Naive thymus-derived CD8-positive, alpha-beta T cell (primary cell): ENCODE data around the gene EID2B. TPM values are rescaled to one million over a fixed set of nuclear protein-coding genes. Genes with fewer than 3 reads are reported as not detected.

Experiments
- ATAC-seq, 2 donors: fragments of 150-1000 bp; cut with Tn5 transposase in 1 of 2; sonication (Bioruptor Pico), chemical (Tn5 transposase) in 1 of 2; 1 replicate in 1 of 2; 2 replicates in 1 of 2; pipeline ENCODE4 v1.10.0; 2021; ENCODE audit warnings: mild to moderate bottlenecking in 2 of 2, moderate library complexity in 2 of 2
- POLR2A ChIA-PET: fragments of 350-600 bp; sonication (Branson Sonifier 250); formaldehyde crosslinking; loops from one replicate; lab custom pipeline; 2021; ENCODE audit warnings: antibody characterized with exemption; lab: Charles Lee
- DNase-seq, 10 donors: peaks; one replicate each; pipeline versions ENCODE4 v3.0.0 to v3.0.0-alpha.2; 2020 to 2022
- H3K27ac Mint-ChIP-seq, 10 donors: one replicate each; pipeline ENCODE4 v1.8.0; 2020 to 2022; ENCODE audit warnings: mild to moderate bottlenecking in 10 of 10, mixed read lengths in 10 of 10, moderate library complexity in 4 of 10, inconsistent platforms in 1 of 10
- H3K27me3 Mint-ChIP-seq, 5 donors: one replicate each; pipeline ENCODE4 v1.8.0; 2021 to 2022; ENCODE audit warnings: mixed read lengths in 5 of 5
- H3K36me3 Mint-ChIP-seq, 3 donors: one replicate each; pipeline ENCODE4 v1.8.0; 2020 to 2022; ENCODE audit warnings: mixed read lengths in 3 of 3, mild to moderate bottlenecking in 2 of 3, inconsistent platforms in 1 of 3
- H3K4me1 Mint-ChIP-seq, 4 donors: one replicate each; pipeline ENCODE4 v1.8.0; 2021 to 2022; ENCODE audit warnings: mixed read lengths in 4 of 4
- H3K4me3 Mint-ChIP-seq, 10 donors: one replicate each; pipeline ENCODE4 v1.8.0; 2020 to 2022; ENCODE audit warnings: mild to moderate bottlenecking in 10 of 10, mixed read lengths in 10 of 10, moderate library complexity in 6 of 10, inconsistent platforms in 1 of 10
- H3K9me3 Mint-ChIP-seq, 9 donors: one replicate each; pipeline ENCODE4 v1.8.0; 2020 to 2022; ENCODE audit warnings: mixed read lengths in 9 of 9, mild to moderate bottlenecking in 3 of 9, inconsistent platforms in 1 of 9, moderate library complexity in 1 of 9
- polyA plus RNA-seq, 3 donors: library from polyadenylated mRNA; unstranded; fragments of 300-500 nt; fragmentation: Illumina TruSeq; gene quantifications; one replicate each; pipeline ENCODE4 v1.2.3, GENCODE V29; 2021
- total RNA-seq, 8 experiments: library from RNA in 2 of 8; stranded (reverse) in 2 of 8; gene quantifications; one replicate each; pipeline ENCODE4 v1.2.3 and lab custom pipeline; 2021 to 2026

EID2B gene
- total and polyA plus RNA-seq, 5 experiments from 2014 or later: 4.9 to 7.7 (median 6.4) TPM

DNA sequence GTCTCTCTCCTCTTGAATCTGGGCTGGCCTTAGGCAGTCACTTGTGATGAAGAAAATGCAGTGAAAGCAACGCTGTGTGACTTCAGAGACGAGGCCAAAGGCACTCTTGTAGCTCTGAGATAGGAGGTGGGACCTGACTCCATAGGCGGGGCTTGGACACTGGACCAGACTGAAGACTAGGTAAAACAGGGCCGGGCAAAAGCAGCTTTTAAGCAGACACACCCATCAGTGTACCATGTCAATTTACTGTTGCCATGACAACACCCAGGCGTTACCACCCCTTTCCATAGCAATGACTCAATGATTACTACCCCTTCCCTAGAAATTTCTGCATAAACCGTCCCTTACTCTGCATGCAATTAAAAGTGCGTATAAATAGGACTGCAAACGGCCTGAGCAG lies 13.9 kb upstream of the EID2B start:
- peak overlapping the region in 3 of 10 donors; percentile 8 to 34 (median 16) for H3K4me3 Mint-ChIP-seq
- H3K4me1 Mint-ChIP-seq: peaks cover 23 to 51% (median 46%) of the 10 kb centered on the region in 4 donors
- no peaks in the 10 kb centered on the region for H3K9me3 Mint-ChIP-seq
- ATAC-seq: no peak
- POLR2A ChIA-PET: interaction anchor here (3.5 kb wide), 1 partner anchor 111 kb away, joined by 13 read pairs; the partner anchor contains the start of gene RPS16
- no peaks in the 10 kb centered on the region for H3K36me3 Mint-ChIP-seq
- H3K27me3 Mint-ChIP-seq: no peaks in the 10 kb centered on the region
- DNase-seq: no peak
- H3K27ac Mint-ChIP-seq: peak overlapping the region in 4 of 10 donors; percentile 36 to 70 (median 52)

DNA sequence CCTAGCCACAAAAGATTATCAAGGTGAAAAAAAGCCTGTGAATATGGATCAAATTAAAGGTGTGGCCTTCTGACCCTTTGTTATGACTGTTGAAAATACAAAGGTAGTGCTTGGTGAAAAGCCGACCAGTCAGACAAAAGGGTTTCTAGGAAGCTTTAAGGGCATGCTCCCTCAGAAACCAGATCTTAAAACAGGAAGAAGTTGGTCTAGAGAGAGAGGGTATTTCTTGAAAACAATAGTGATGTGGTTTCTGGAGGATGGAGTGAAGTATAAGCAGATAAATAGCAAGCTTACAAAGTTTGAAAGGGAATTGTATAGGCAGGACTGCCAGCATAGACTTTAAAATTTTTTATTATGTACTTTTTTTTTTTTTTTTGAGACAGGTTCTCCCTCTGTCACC lies 12.3 kb upstream of the EID2B start:
- Mint-ChIP-seq H3K27ac (peak overlapping the region in 9 of 10 donors; percentile 75 to 88 (median 82)), H3K36me3 (no peaks in the 10 kb centered on the region), H3K4me1 (peaks cover 25 to 67% (median 56%) of the 10 kb centered on the region in 4 donors), H3K9me3 (no peaks in the 10 kb centered on the region), H3K27me3 (peaks cover 0 to 2% (median 0%) of the 10 kb centered on the region in 5 donors), H3K4me3 (peak overlapping the region; percentile 4 to 67 (median 59))
- peak; percentile 65 to 75 for ATAC-seq
- POLR2A ChIA-PET: interaction anchor here (0.6 to 3.5 kb wide), 9 partner anchors 9 to 899 kb away, joined by 3 to 13 read pairs (median 5); partner anchors contain the start of genes RPS16 and SAMD4B
- DNase-seq: peak in 3 of 10 donors; percentile 32 to 60 (median 52)

DNA sequence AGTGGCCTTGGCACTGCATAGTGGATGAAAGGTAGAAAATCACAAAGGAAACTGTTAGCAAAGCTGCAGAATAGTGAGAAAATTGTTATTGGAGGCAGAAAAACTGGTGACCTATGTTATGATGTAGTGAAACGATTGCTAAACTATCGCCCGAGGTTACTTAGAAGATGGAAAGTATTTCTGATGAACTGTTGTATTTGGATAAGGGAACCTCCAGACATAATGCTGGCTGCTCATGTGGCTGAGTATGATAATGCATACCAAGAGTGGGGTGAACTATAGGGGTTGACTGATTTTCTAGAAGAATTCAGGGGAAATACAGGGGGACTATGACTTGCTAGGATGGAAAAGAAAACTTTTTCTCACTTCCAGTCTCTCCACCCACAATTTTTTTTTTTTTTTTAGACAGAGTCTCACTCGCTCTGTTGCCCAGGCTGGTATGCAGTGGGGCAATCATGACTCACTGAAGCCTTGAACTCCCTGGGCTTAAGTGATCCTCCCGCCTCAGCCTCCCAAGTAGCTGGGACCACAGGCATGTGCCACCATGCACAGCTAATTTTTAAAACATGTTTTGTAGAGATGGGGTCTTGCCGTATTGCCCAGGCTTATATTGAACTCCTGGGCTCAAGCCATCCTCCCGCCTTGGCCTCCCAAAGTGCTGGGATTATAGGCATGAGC lies 11.7 kb upstream of the EID2B start:
- ATAC-seq (peak in 1 of 2 donors; percentile 18), DNase-seq (no peak)
- peaks cover 25 to 69% (median 57%) of the 10 kb centered on the region in 4 donors for H3K4me1 Mint-ChIP-seq
- H3K9me3 Mint-ChIP-seq: no peaks in the 10 kb centered on the region
- H3K4me3 Mint-ChIP-seq: peak overlapping the region; percentile 4 to 67 (median 59)
- H3K36me3 Mint-ChIP-seq: no peaks in the 10 kb centered on the region
- POLR2A ChIA-PET: interaction anchor here (0.6 to 3.5 kb wide), 9 partner anchors 8 to 899 kb away, joined by 3 to 13 read pairs (median 5); partner anchors contain the start of genes RPS16 and SAMD4B
- peak overlapping the region in 9 of 10 donors; percentile 75 to 88 (median 82) for H3K27ac Mint-ChIP-seq
- H3K27me3 Mint-ChIP-seq: peaks cover 0 to 2% (median 0%) of the 10 kb centered on the region in 5 donors

DNA sequence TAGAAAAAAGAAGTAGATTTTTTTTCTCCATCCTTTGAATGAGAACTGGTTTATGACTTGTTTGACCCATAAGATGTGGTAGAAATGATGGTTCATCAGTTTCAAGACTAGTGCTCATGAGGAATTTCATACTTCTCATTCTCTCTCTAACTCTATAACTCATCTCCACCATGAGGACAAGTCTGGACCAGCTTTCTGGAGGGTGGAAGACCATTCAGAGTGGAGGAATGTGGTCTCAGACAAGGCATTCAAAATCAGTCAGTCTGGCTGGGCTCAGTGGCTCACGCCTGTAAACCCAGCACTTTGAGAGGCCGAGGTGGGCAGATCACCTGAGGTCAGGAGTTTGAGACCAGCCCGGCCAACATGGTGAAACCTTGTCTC lies 10.8 kb upstream of the EID2B start:
- no peaks in the 10 kb centered on the region for H3K9me3 Mint-ChIP-seq
- peaks cover 28 to 78% (median 65%) of the 10 kb centered on the region in 4 donors for H3K4me1 Mint-ChIP-seq
- ATAC-seq (no peak), DNase-seq (no peak)
- POLR2A ChIA-PET: interaction anchor here (3.5 kb wide), 1 partner anchor 108 kb away, joined by 13 read pairs; the partner anchor contains the start of gene RPS16
- H3K27me3 Mint-ChIP-seq: peaks cover 0 to 2% (median 0%) of the 10 kb centered on the region in 5 donors
- H3K27ac Mint-ChIP-seq: peak overlapping the region in 5 of 10 donors; percentile 9 to 82 (median 56)
- H3K36me3 Mint-ChIP-seq: peaks cover 0 to under 1% (median 0%) of the 10 kb centered on the region in 3 donors
- H3K4me3 Mint-ChIP-seq: peak overlapping the region in 2 of 10 donors; percentile 7 to 22

DNA sequence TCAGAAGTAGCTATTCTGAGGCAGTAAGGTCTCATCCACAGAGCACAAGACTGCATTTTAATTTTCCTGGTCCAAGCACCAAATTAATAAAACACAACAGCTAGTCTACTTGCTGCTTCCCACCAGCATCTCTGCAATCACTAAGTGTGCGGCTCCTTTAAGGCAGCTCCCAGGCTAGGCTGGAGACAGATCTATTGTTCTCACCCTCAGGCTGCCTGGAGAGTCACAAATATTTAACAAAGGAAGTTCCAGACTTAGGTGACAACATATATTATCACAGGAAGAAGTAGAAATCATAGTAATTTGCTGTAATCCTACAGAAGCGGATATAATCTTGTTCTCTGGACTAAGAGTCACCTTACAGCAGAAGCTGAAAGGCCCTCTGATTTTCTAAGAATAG lies 9.6 kb upstream of the EID2B start:
- DNase-seq: no peak
- peaks cover 0 to 7% (median 0%) of the 10 kb centered on the region in 3 donors for H3K36me3 Mint-ChIP-seq
- peaks cover 0 to 2% (median 0%) of the 10 kb centered on the region in 5 donors for H3K27me3 Mint-ChIP-seq
- H3K4me3 Mint-ChIP-seq: peak overlapping the region in 2 of 10 donors; percentile 1 to 11
- no peaks in the 10 kb centered on the region for H3K9me3 Mint-ChIP-seq
- peaks cover 32 to 87% (median 77%) of the 10 kb centered on the region in 4 donors for H3K4me1 Mint-ChIP-seq
- peak overlapping the region in 9 of 10 donors; percentile 22 to 90 (median 75) for H3K27ac Mint-ChIP-seq
- ATAC-seq: no peak
- POLR2A ChIA-PET: interaction anchor here (1.1 kb wide), 1 partner anchor 207 kb away, joined by 3 read pairs; the partner anchor contains the start of gene GMFG

DNA sequence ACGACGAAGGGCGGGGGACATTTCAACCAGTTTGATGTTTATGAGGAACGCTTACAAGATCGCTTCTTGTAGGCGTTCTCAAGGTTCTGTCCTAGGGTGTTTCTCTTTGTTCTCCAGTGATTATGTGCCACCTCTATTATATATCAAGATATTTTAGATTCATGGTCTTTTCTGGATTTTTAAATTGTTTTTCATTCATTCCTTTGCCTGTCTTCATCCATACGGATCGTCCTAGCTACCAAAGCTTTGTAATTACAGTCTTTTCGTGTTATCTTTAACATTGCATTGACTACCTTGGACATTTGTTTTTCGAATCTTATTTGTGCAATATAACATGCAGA lies 7.7 kb upstream of the EID2B start:
- Mint-ChIP-seq H3K4me1 (peaks cover 29 to 87% (median 68%) of the 10 kb centered on the region in 4 donors), H3K4me3 (peak overlapping the region; percentile 92 to 98 (median 96)), H3K36me3 (peaks cover 0 to 12% (median 0%) of the 10 kb centered on the region in 3 donors), H3K9me3 (no peaks in the 10 kb centered on the region), H3K27ac (peak overlapping the region; percentile 94 to 99 (median 99)), H3K27me3 (peaks cover 0 to 2% (median 0%) of the 10 kb centered on the region in 5 donors)
- no peak for DNase-seq
- no peak for ATAC-seq
- POLR2A ChIA-PET: interaction anchor here (0.5 to 1.7 kb wide), 2 partner anchors 24 to 105 kb away, joined by 3 to 9 read pairs; partner anchors contain the start of gene RPS16

DNA sequence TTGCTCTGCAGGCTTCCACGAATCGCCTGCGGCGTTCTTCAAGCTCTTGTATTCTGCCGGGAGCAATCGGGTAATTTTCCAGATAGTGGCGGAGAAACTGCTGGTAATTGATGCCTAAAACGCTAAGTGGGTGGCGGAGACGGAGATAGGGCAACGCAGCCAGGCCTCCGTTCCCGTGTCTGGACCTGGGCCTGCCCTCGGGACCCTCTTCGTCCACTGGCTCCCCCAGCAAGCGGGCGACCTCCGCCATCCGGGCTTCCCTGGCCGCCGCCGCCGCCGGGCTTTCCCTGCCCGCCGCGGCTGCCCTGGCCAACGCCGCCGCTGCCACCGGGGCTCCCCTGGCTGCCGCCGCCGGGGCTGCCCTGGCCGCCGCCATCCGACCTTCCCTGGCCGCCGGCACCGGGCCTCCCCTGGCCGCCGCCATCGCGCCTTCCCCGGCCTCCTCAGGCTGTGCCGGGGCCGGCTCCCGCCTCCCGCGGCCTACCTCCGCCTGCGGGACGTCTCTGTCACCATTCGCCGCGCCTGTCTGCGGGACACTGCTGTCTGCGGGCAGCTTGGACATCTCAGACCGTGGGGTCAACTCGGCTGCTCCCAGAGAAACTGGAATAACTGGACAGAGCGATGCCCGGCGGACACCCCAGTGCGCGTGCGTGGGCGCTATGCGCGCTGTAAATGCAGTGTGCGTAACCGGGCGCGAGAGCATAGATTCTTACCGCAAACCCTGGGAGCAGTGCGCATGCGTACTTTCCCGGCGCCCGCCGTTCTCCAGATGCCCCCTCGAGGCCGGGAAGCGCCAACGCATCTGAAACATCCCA lies 7.1 kb upstream of the EID2B start, which contains the start of gene EID2:
TSS of gene EID2 (minus strand) at position 644 of the 815 bp plus-strand sequence. CDS start at position 562, 82 bp downstream.
- Mint-ChIP-seq H3K4me1 (peaks cover 29 to 83% (median 65%) of the 10 kb centered on the region in 4 donors), H3K27ac (peak within 1 kb of the TSS; percentile 94 to 99 (median 99)), H3K27me3 (peaks cover 0 to 2% (median 0%) of the 10 kb centered on the region in 5 donors), H3K36me3 (peaks cover 0 to 12% (median 0%) of the 10 kb centered on the region in 3 donors), H3K9me3 (no peaks in the 10 kb centered on the region), H3K4me3 (peak within 1 kb of the TSS; percentile 92 to 98 (median 96))
- POLR2A ChIA-PET: interaction anchor here (0.5 to 1.7 kb wide), 4 partner anchors 12 to 104 kb away, joined by 3 to 9 read pairs (median 3); partner anchors contain the start of gene RPS16
- peak; percentile 87 to 96 (median 93) for DNase-seq
- peak; percentile 84 to 85 for ATAC-seq

DNA sequence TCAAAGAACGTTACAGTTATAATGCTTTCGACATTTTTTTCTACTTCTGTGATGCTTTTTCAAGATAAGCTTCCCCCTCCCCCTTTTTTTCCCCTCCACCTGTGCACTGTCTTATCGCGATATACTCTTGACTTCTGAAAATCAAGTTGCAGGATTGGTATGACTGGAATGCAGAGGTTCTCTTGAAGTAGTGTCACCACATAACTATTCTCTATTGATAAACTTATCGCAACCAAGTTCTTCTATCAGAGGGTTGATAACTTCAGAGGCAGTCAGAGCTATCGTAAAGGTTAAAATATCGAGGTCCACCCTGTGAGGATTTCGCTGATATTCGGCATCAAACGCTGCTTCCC lies 6.5 kb upstream of the EID2B start:
- peak overlapping the region; percentile 71 to 98 (median 96) for H3K27ac Mint-ChIP-seq

DNA sequence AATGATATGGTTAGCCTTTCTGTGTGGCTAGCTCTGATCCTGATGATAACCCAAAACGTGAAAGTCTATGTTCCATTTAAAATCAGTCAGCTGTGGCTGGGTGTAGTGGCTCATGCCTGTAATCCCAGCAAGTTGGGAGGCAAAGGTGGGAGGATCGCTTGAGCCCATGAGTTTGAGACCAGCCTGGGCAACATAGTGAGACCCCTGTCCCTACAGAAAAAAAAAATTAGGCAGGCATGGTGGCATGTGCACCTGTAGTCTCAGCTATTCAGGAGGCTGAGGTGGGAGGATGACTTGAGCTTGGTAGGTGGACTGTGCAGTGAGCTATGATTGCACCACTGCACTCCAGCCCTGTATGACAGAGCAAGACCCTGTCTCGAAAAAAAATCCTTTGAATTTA lies 1.1 kb upstream of the EID2B start:
- POLR2A ChIA-PET: interaction anchor here (0.6 to 1.5 kb wide), 6 partner anchors 11 to 192 kb away, joined by 3 to 5 read pairs (median 3); partner anchors contain the start of genes RPS16, SAMD4B and SUPT5H
- no peak overlapping the region for H3K4me3 Mint-ChIP-seq
- no peak for ATAC-seq
- DNase-seq: no peak
- no peaks in the 10 kb centered on the region for H3K9me3 Mint-ChIP-seq
- H3K4me1 Mint-ChIP-seq: peaks cover 16 to 56% (median 38%) of the 10 kb centered on the region in 4 donors
- H3K27ac Mint-ChIP-seq: peak overlapping the region in 1 of 10 donors; percentile 35
- H3K36me3 Mint-ChIP-seq: peaks cover 0 to 12% (median 0%) of the 10 kb centered on the region in 3 donors
- no peaks in the 10 kb centered on the region for H3K27me3 Mint-ChIP-seq

More for the DNA sequence above, 6.5 kb upstream of the EID2B start:
- Mint-ChIP-seq H3K4me1 (peaks cover 27 to 77% (median 59%) of the 10 kb centered on the region in 4 donors), H3K36me3 (peaks cover 0 to 12% (median 0%) of the 10 kb centered on the region in 3 donors), H3K4me3 (peak overlapping the region; percentile 85 to 98 (median 93)), H3K9me3 (no peaks in the 10 kb centered on the region), H3K27me3 (peaks cover 0 to 2% (median 0%) of the 10 kb centered on the region in 5 donors)
- DNase-seq (peak in 1 of 10 donors; percentile 10), ATAC-seq (peak; percentile 1 to 2)
- POLR2A ChIA-PET: interaction anchor here (0.9 to 1.7 kb wide), 3 partner anchors 13 to 104 kb away, joined by 3 to 9 read pairs (median 3); partner anchors contain the start of gene RPS16

DNA sequence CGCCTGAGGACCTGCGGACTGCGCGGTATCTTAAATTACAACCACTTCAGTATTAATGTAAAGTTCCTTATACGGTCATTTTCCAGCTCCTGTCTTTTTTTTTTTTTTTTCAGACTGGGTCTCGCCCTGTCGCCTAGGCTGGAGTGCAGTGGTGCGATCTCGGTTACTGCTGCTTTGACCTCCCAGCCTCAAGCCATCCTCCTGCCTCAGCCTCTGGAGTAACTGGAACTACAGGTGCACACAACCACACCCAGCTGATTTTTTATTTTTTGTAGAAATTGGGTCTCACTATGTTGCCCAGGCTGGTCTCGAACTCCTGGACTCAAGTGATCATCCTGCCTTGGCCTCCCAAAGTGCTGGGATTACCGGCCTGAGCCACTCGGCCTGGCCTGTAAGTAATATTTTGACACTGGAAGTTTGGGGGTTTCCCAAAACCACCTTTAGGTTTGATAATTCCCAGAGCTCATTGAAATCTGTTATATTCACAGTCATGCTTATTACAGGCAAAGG lies 406 bp upstream of the EID2B start:
- Mint-ChIP-seq H3K27ac (peak overlapping the region; percentile 83 to 96 (median 94)), H3K4me1 (peaks cover 12 to 54% (median 34%) of the 10 kb centered on the region in 4 donors)
- POLR2A ChIA-PET: interaction anchor here (0.6 to 1.7 kb wide), 14 partner anchors 12 to 601 kb away, joined by 3 to 10 read pairs (median 4); partner anchors contain the start of genes GMFG, MED29, PAF1 and RPS16

DNA sequence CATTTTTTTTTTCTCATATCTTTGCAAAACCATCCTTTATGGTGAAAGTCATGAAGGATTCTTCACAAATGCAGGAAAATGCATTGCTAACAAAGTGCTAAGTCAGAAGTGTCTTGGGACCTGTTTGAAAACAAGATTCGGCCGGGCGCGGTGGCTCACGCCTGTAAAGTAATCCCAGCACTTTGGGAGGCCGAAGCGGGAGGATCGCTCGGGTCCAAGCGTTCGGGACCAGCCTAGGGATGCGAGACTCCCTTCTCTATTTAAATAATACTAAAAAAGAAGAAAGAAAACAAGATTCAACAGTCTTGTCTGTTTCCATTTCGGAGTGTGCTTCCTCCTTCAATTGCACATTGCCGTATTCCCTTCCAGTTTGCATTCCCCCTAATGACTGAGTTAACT lies 819 bp downstream of the EID2B start:
- ATAC-seq: no peak
- no peaks in the 10 kb centered on the region for H3K9me3 Mint-ChIP-seq
- peak overlapping the region; percentile 85 to 97 (median 92) for H3K4me3 Mint-ChIP-seq
- peak overlapping the region; percentile 53 to 95 (median 92) for H3K27ac Mint-ChIP-seq
- H3K36me3 Mint-ChIP-seq: peaks cover 0 to 10% (median 0%) of the 10 kb centered on the region in 3 donors
- H3K27me3 Mint-ChIP-seq: no peaks in the 10 kb centered on the region
- H3K4me1 Mint-ChIP-seq: peaks cover 8 to 48% (median 23%) of the 10 kb centered on the region in 4 donors
- POLR2A ChIA-PET: interaction anchor here (0.9 to 1.7 kb wide), 9 partner anchors 57 to 196 kb away, joined by 3 to 10 read pairs (median 5); partner anchors contain the start of genes GMFG, MED29, PAF1 and RPS16
- no peak for DNase-seq

More for the DNA sequence above, 406 bp upstream of the EID2B start:
- Mint-ChIP-seq H3K9me3 (no peaks in the 10 kb centered on the region), H3K36me3 (peaks cover 0 to 14% (median 0%) of the 10 kb centered on the region in 3 donors), H3K27me3 (no peaks in the 10 kb centered on the region), H3K4me3 (peak overlapping the region; percentile 88 to 97 (median 92))
- ATAC-seq (peak; percentile 20 to 23), DNase-seq (no peak)
